Keratinocyte (primary cell): Measurements from ENCODE around the gene TNS3.

Experiments used
- CTCF ChIP-seq, 3 experiments: IDR thresholded peaks in 1 of 3; conservative IDR thresholded peaks in 1 of 3; optimal IDR thresholded peaks in 1 of 3; 2 replicates in 2 of 3; 3 replicates in 1 of 3; pipeline versions ENCODE3 to v1.5.1; 2011; ENCODE audit warnings: low read length in 3 of 3, mild to moderate bottlenecking in 3 of 3, moderate library complexity in 2 of 3, control low read depth in 1 of 3, inconsistent platforms in 1 of 3; ENCODE audit not compliant: insufficient read depth in 2 of 3; ENCODE audit errors: extremely low read depth in 1 of 3
- EZH2 ChIP-seq: IDR thresholded peaks from one replicate; pipeline ENCODE4 v1.6.1; 2012; ENCODE audit warnings: inconsistent platforms, mild to moderate bottlenecking, low read length, moderate library complexity

- TF ChIP-seq CTCF (optimal IDR thresholded peaks at IDR 0.05 in 1 of 3, IDR thresholded peaks at IDR 0.05 in 1 of 3, conservative IDR thresholded peaks at IDR 0.05 in 1 of 3; ENCODE audit: extremely low read depth in 1 of 3, insufficient read depth in 2 of 3, low read length in 3 of 3) (no peak), EZH2 (no peak)
These were observed 263.3 kb downstream of the TNS3 start for GRCh38 chr7:47318395-47319182.
